Transverse colon (tissue), 4 donors: ENCODE results near the gene ATP11A. TPM values are rescaled to one million over a fixed set of nuclear protein-coding genes. Genes with fewer than 3 reads are reported as not detected.

Source experiments
- DNase-seq: peaks from one replicate; pipeline ENCODE4 v3.0.0-alpha.2; 2019
- H3K27ac ChIP-seq, 4 donors: fragments of 200-600 bp; sonication (generic); 2 replicates each; pipeline ENCODE4 v1.5.1; 2016 to 2018; ENCODE audit warnings: inconsistent platforms in 4 of 4
- H3K27me3 ChIP-seq: fragments of 200-600 bp; sonication (generic); 2 replicates; pipeline ENCODE4 v1.5.1; 2017; ENCODE audit warnings: inconsistent platforms
- H3K36me3 ChIP-seq, 4 donors: fragments of 200-600 bp; sonication (generic); 2 replicates each; pipeline ENCODE4 v1.5.1; 2017 to 2019; ENCODE audit warnings: inconsistent platforms in 4 of 4
- H3K4me1 ChIP-seq, 4 donors: fragments of 200-600 bp; sonication (generic); 2 replicates each; pipeline ENCODE4 v1.5.1; 2017 to 2020; ENCODE audit warnings: inconsistent platforms in 4 of 4
- H3K4me3 ChIP-seq, 4 donors: fragments of 200-600 bp; sonication (generic); 1 replicate in 1 of 4; 2 replicates in 3 of 4; pipeline versions ENCODE4 v1.5.1 to v1.6.1; 2017 to 2019; ENCODE audit warnings: inconsistent platforms in 4 of 4
- H3K9me3 ChIP-seq, 2 donors: fragments of 200-600 bp; sonication (generic); 2 replicates each; pipeline ENCODE4 v1.5.1; 2017 to 2019; ENCODE audit warnings: inconsistent platforms in 2 of 2
- CTCF ChIP-seq, 5 experiments: fragments of 200-600 bp in 3 of 5; fragments of 450-650 bp in 2 of 5; sonication (generic) in 3 of 5; IDR thresholded peaks; 1 replicate in 2 of 5; 2 replicates in 3 of 5; pipeline ENCODE4 v1.5.1; 2016 to 2017; ENCODE audit warnings: antibody characterized with exemption in 5 of 5, inconsistent platforms in 3 of 5, mild to moderate bottlenecking in 2 of 5, moderate library complexity in 1 of 5
- EP300 ChIP-seq: sonication (generic); formaldehyde crosslinking; IDR thresholded peaks from one replicate; pipeline ENCODE4 v1.6.1; 2017; ENCODE audit warnings: antibody characterized with exemption, low read depth
- POLR2A ChIP-seq: fragments of 450-650 bp; IDR thresholded peaks from one replicate; pipeline ENCODE4 v1.6.1; 2016; ENCODE audit warnings: antibody characterized with exemption, mild to moderate bottlenecking, moderate library complexity
- POLR2AphosphoS5 ChIP-seq, 3 donors: sonication (generic); formaldehyde crosslinking; IDR thresholded peaks; one replicate each; pipeline ENCODE4 v1.6.1; 2016; ENCODE audit warnings: antibody characterized with exemption in 3 of 3
- WGBS, 2 donors: methylation state at CpG; one replicate each; pipeline ENCODE4 v1.1.5; 2018; ENCODE audit warnings: low coverage in 1 of 2; 5-methylcytosine and 5-hydroxymethylcytosine counted together
- in situ Hi-C, 4 donors: fragments of 200-750 bp; cut with MboI; loops; one replicate each; pipeline versions ENCODE4 v1.15.0 to v1.15.1; 2017; ENCODE audit warnings: low sequenced_read_pairs in 3 of 4, low pct_ligation_motif_present in 1 of 4, low pct_unique_long_range_greater_than_20kb in 1 of 4
- intact Hi-C: fragments of 100-400 bp; cut with DNase I; formaldehyde crosslinking; loops from one replicate; pipeline ENCODE4 v1.15.1; 2023; ENCODE audit warnings: low total_unique reads
- total RNA-seq, 4 donors: library from RNA; depleted of rRNA; stranded (reverse); fragments of >200 nt; gene quantifications; one replicate each; pipeline ENCODE4 v1.1.0, GENCODE V29; 2016

The ATP11A gene
- total RNA-seq, 4 donors from 2014 or later: 10.2 to 17.5 (median 13.3) TPM

- Histone ChIP-seq H3K9me3 (no peaks in the 10 kb centered on the region), H3K4me1 (peaks cover 17 to 21% (median 18%) of the 10 kb centered on the region in 4 donors), H3K27ac (peak overlapping the region; percentile 73 to 87 (median 76)), H3K27me3 (no peaks in the 10 kb centered on the region), H3K4me3 (no peak overlapping the region), H3K36me3 (no peaks in the 10 kb centered on the region)
- TF ChIP-seq EP300 (no peak), POLR2A (no peak)
- WGBS, 2 donors: 94% methylated on average over 26 of the region's 26 CpGs; no CpG with 5 or more reads in 1 of the 2 donors
- in situ Hi-C loops (no loop called here), intact Hi-C loops (no loop called here)
- peak; percentile 4 for DNase-seq
Observed at GRCh38 chr13:112709825-112710783, 20.3 kb downstream of the ATP11A start.

GRCh38 chr13:112710855-112711527 lies 21.2 kb downstream of the ATP11A start:
- peak overlapping the region in 2 of 4 donors; percentile 4 to 11 for H3K4me3 ChIP-seq
- H3K36me3 ChIP-seq: no peaks in the 10 kb centered on the region
- H3K9me3 ChIP-seq: no peaks in the 10 kb centered on the region
- no peaks in the 10 kb centered on the region for H3K27me3 ChIP-seq
- 73 to 85% methylated on average over 11 to 22 of the region's 22 CpGs for WGBS, 2 donors
- H3K4me1 ChIP-seq: peaks cover 17 to 21% (median 18%) of the 10 kb centered on the region in 4 donors
- TF ChIP-seq EP300 (no peak), POLR2AphosphoS5 (IDR thresholded peaks at IDR 0.05) (no peak), POLR2A (no peak), CTCF (IDR thresholded peaks at IDR 0.05) (no peak)
- peak overlapping the region; percentile 73 to 87 (median 76) for H3K27ac ChIP-seq
- in situ Hi-C loops (no loop called here), intact Hi-C loops (no loop called here)
- DNase-seq: peak; percentile 6

- H3K27ac ChIP-seq: peak overlapping the region; percentile 73 to 87 (median 76)
- in situ Hi-C loops (no loop called here), intact Hi-C loops (no loop called here)
- H3K27me3 ChIP-seq: no peaks in the 10 kb centered on the region
- 23 to 30% methylated on average over 8 to 22 of the region's 22 CpGs for WGBS, 2 donors
- peaks cover 17 to 21% (median 18%) of the 10 kb centered on the region in 4 donors for H3K4me1 ChIP-seq
- TF ChIP-seq POLR2A (no peak), POLR2AphosphoS5 (IDR thresholded peaks at IDR 0.05) (peak; percentile 18 to 78 (median 75)), CTCF (IDR thresholded peaks at IDR 0.05) (no peak), EP300 (no peak)
- DNase-seq: peak; percentile 78
- H3K4me3 ChIP-seq: peak overlapping the region in 2 of 4 donors; percentile 4 to 11
- H3K9me3 ChIP-seq: no peaks in the 10 kb centered on the region
- no peaks in the 10 kb centered on the region for H3K36me3 ChIP-seq
Observed at GRCh38 chr13:112711528-112712265, 21.9 kb downstream of the ATP11A start.

GRCh38 chr13:112712451-112713207 lies 22.8 kb downstream of the ATP11A start:
- DNase-seq: no peak

More at GRCh38 chr13:112712451-112713207, 22.8 kb downstream of the ATP11A start:
- Histone ChIP-seq H3K9me3 (no peaks in the 10 kb centered on the region), H3K4me1 (peaks cover 17 to 21% (median 18%) of the 10 kb centered on the region in 4 donors), H3K36me3 (no peaks in the 10 kb centered on the region), H3K27ac (peak overlapping the region; percentile 73 to 87 (median 76)), H3K4me3 (no peak overlapping the region), H3K27me3 (no peaks in the 10 kb centered on the region)
- intact Hi-C loops (no loop called here), in situ Hi-C loops (no loop called here)
- 87 to 100% methylated on average over 2 to 20 of the region's 20 CpGs for WGBS, 2 donors
- TF ChIP-seq CTCF (IDR thresholded peaks at IDR 0.05) (no peak), POLR2A (no peak), EP300 (no peak), POLR2AphosphoS5 (IDR thresholded peaks at IDR 0.05) (no peak)
